IMR-90 (cell line): ENCODE results near the gene LEKR1. TPM values are rescaled to one million over a fixed set of nuclear protein-coding genes. Genes with fewer than 3 reads are reported as not detected.
A peak's percentile ranks its signal among the peaks of the same experiment; 100 is the strongest.

Experiments
- ATAC-seq: fragments of 200-7000 bp; cut with Tn5 transposase; 2 replicates; pipeline ENCODE4 v1.9.1; 2020; ENCODE audit warnings: low read depth, mild to moderate bottlenecking, moderate library complexity
- BruUV-seq: library from RNA; stranded (reverse); fragments of 400-500 nt; replicated peaks from 2 replicates; lab custom pipeline; 2021; lab: Mats Ljungman, UMichigan
- CTCF ChIA-PET: fragments of 300-600 bp; formaldehyde crosslinking; extraction: SDS; loops from one replicate; lab custom pipeline; 2021; ENCODE audit warnings: antibody characterized with exemption; lab: Yijun Ruan, JAX
- POLR2A ChIA-PET: fragments of 300-600 bp; sonication (Branson Sonifier 250); formaldehyde crosslinking; loops from one replicate; lab custom pipeline; 2022; ENCODE audit warnings: antibody characterized with exemption; ENCODE audit not compliant: unreplicated experiment; lab: Charles Lee
- DNase-seq: peaks from one replicate; pipeline ENCODE4 v3.0.0; 2013
- H2AFZ ChIP-seq: replicated peaks from 2 replicates; pipeline ENCODE3; 2013; ENCODE audit warnings: low read length, mild to moderate bottlenecking; ENCODE audit not compliant: poor library complexity
- H2AK5ac ChIP-seq: 2 replicates; pipeline ENCODE4 v1.6.1; 2013; ENCODE audit warnings: low read depth, low read length, inconsistent platforms
- H2AK9ac ChIP-seq: replicated peaks from 2 replicates; pipeline ENCODE3; 2013; ENCODE audit warnings: mild to moderate bottlenecking, low read depth, low read length, moderate library complexity; ENCODE audit not compliant: poor library complexity
- H2BK120ac ChIP-seq: 2 replicates; pipeline ENCODE4 v1.6.1; 2013; ENCODE audit warnings: low read depth, low read length, inconsistent platforms
- H2BK15ac ChIP-seq: 3 replicates; pipeline ENCODE4 v1.6.1; 2013; ENCODE audit warnings: low read depth, low read length, inconsistent platforms
- H2BK20ac ChIP-seq: 2 replicates; pipeline ENCODE4 v1.6.1; 2013; ENCODE audit warnings: low read depth, mild to moderate bottlenecking, inconsistent platforms, low read length, moderate library complexity
- H2BK5ac ChIP-seq: 2 replicates; pipeline ENCODE4 v1.6.1; 2013; ENCODE audit warnings: mild to moderate bottlenecking, low read depth, low read length, inconsistent platforms; ENCODE audit not compliant: poor library complexity, severe bottlenecking
- H3K14ac ChIP-seq: replicated peaks from 2 replicates; pipeline ENCODE4 v1.6.1; 2013; ENCODE audit warnings: low read depth, low read length, inconsistent platforms
- H3K18ac ChIP-seq: 2 replicates; pipeline ENCODE4 v1.6.1; 2013; ENCODE audit warnings: low read depth, low read length, control low read depth
- H3K23ac ChIP-seq: 2 replicates; pipeline ENCODE4 v1.6.1; 2013; ENCODE audit warnings: low read depth, low read length, inconsistent platforms
- H3K27ac ChIP-seq: 2 replicates; pipeline ENCODE4 v1.5.1; 2013; ENCODE audit warnings: mild to moderate bottlenecking, control low read depth, low read length; ENCODE audit not compliant: insufficient read depth
- H3K27me3 ChIP-seq: 2 replicates; pipeline ENCODE4 v1.6.1; 2013; ENCODE audit warnings: low read length; ENCODE audit not compliant: control insufficient read depth, insufficient read depth
- H3K36me3 ChIP-seq: 2 replicates; pipeline ENCODE4 v1.6.1; 2013; ENCODE audit warnings: low read length, mixed read lengths; ENCODE audit not compliant: control insufficient read depth, insufficient read depth
- H3K4ac ChIP-seq: 2 replicates; pipeline ENCODE4 v1.6.1; 2013; ENCODE audit warnings: low read depth, low read length, inconsistent platforms
- H3K4me1 ChIP-seq: 2 replicates; pipeline ENCODE4 v1.6.1; 2013; ENCODE audit warnings: low read length, mixed read lengths; ENCODE audit not compliant: control insufficient read depth, insufficient read depth
- H3K4me2 ChIP-seq: 2 replicates; pipeline ENCODE4 v1.6.1; 2013; ENCODE audit warnings: low read depth, mild to moderate bottlenecking, control low read depth, low read length, moderate library complexity
- H3K4me3 ChIP-seq: 2 replicates; pipeline ENCODE4 v1.5.1; 2013; ENCODE audit warnings: low read depth, mild to moderate bottlenecking, control low read depth, low read length, moderate library complexity; ENCODE audit not compliant: insufficient read depth
- H3K56ac ChIP-seq: 2 replicates; pipeline ENCODE4 v1.6.1; 2013; ENCODE audit warnings: low read length, inconsistent platforms; ENCODE audit not compliant: insufficient read depth; ENCODE audit errors: extremely low read depth
- H3K79me1 ChIP-seq, 2 experiments: 2 replicates each; pipeline ENCODE4 v1.6.1; 2013; ENCODE audit warnings: low read length in 2 of 2, inconsistent platforms in 1 of 2, low read depth in 1 of 2
- H3K9ac ChIP-seq: 2 replicates; pipeline ENCODE4 v1.6.1; 2013; ENCODE audit warnings: low read depth, low read length, control low read depth
- H3K9me1 ChIP-seq: 2 replicates; pipeline ENCODE4 v1.6.1; 2013; ENCODE audit warnings: low read length, inconsistent platforms; ENCODE audit not compliant: insufficient read depth
- H3K9me3 ChIP-seq: 2 replicates; pipeline ENCODE4 v1.6.1; 2013; ENCODE audit warnings: low read length; ENCODE audit not compliant: control insufficient read depth, insufficient read depth
- H4K20me1 ChIP-seq: 2 replicates; pipeline ENCODE4 v1.6.1; 2013; ENCODE audit warnings: low read length, inconsistent platforms; ENCODE audit not compliant: insufficient read depth
- H4K5ac ChIP-seq: 2 replicates; pipeline ENCODE4 v1.6.1; 2013; ENCODE audit warnings: mild to moderate bottlenecking, low read depth, low read length, control low read depth
- H4K8ac ChIP-seq, 2 experiments: 2 replicates each; pipeline ENCODE4 v1.6.1; 2013; ENCODE audit warnings: low read depth in 2 of 2, low read length in 2 of 2, control low read depth in 1 of 2, inconsistent platforms in 1 of 2
- H4K91ac ChIP-seq: 2 replicates; pipeline ENCODE4 v1.6.1; 2013; ENCODE audit warnings: low read depth, low read length, inconsistent platforms; ENCODE audit not compliant: insufficient read depth
- BHLHE40 ChIP-seq: fragments of 150-350 bp; IDR thresholded peaks from 2 replicates; pipeline ENCODE4 v1.6.1; 2016; ENCODE audit warnings: mild to moderate bottlenecking, low read depth, low read length
- CEBPB ChIP-seq: IDR thresholded peaks from 2 replicates; pipeline ENCODE4 v1.6.1; 2012; ENCODE audit warnings: low read depth, low read length, improper control_type of control experiment
- CHD1 ChIP-seq: IDR thresholded peaks from 2 replicates; pipeline ENCODE4 v1.6.1; 2012; ENCODE audit warnings: low read depth, low read length, improper control_type of control experiment
- FOS ChIP-seq: fragments of 150-350 bp; IDR thresholded peaks from 2 replicates; pipeline ENCODE4 v1.6.1; 2016; ENCODE audit warnings: low read depth, low read length
- MAFK ChIP-seq: IDR thresholded peaks from 2 replicates; pipeline ENCODE4 v1.6.1; 2012; ENCODE audit warnings: low read depth, low read length, improper control_type of control experiment
- MAZ ChIP-seq: IDR thresholded peaks from 2 replicates; pipeline ENCODE4 v1.6.1; 2012; ENCODE audit warnings: low read depth, mild to moderate bottlenecking, low read length, improper control_type of control experiment, moderate library complexity, borderline replicate concordance
- MXI1 ChIP-seq: IDR thresholded peaks from 2 replicates; pipeline ENCODE4 v1.6.1; 2012; ENCODE audit warnings: low read depth, mild to moderate bottlenecking, low read length, moderate library complexity, borderline replicate concordance
- NFE2L2 ChIP-seq: fragments of 150-350 bp; IDR thresholded peaks from 2 replicates; pipeline ENCODE4 v1.6.1; 2016; ENCODE audit warnings: low read depth, mild to moderate bottlenecking, low read length
- POLR2A ChIP-seq: IDR thresholded peaks from 2 replicates; pipeline ENCODE4 v1.6.1; 2012; ENCODE audit warnings: mild to moderate bottlenecking, low read depth, low read length
- RAD21 ChIP-seq: IDR thresholded peaks from 2 replicates; pipeline ENCODE4 v1.6.1; 2012; ENCODE audit warnings: low read length, improper control_type of control experiment
- RCOR1 ChIP-seq: IDR thresholded peaks from 2 replicates; pipeline ENCODE4 v1.6.1; 2012; ENCODE audit warnings: mild to moderate bottlenecking, low read length, improper control_type of control experiment; ENCODE audit not compliant: insufficient replicate concordance
- RFX5 ChIP-seq: IDR thresholded peaks from 2 replicates; pipeline ENCODE4 v1.8.0; 2012; ENCODE audit warnings: low read depth, mild to moderate bottlenecking, low read length, moderate library complexity
- SMC3 ChIP-seq: fragments of 150-350 bp; IDR thresholded peaks from 2 replicates; pipeline ENCODE4 v1.6.1; 2016; ENCODE audit warnings: low read depth, mild to moderate bottlenecking, antibody characterized with exemption, low read length, moderate library complexity
- dilution Hi-C: fragments of 300-500 bp; cut with HindIII; formaldehyde crosslinking; loops from one replicate; pipeline ENCODE4 v1.14.3; 2018; ENCODE audit warnings: low sequenced_read_pairs; ENCODE audit not compliant: unreplicated experiment
- in situ Hi-C: fragments of 300-500 bp; cut with MboI; formaldehyde crosslinking; loops from 3 replicates; pipeline ENCODE4 v1.14.3; 2019; ENCODE audit warnings: low sequenced_read_pairs, inconsistent platforms, mixed read lengths
- intact Hi-C: fragments of 100-400 bp; cut with micrococcal nuclease; formaldehyde crosslinking; loops from 2 replicates; pipeline ENCODE4 v1.10.0; 2022
- polyA plus RNA-seq, 3 experiments: library from polyadenylated mRNA; depleted of rRNA; stranded (reverse); fragments of >200 nt; gene quantifications; 2 replicates each; pipeline ENCODE4 v1.2.3, GENCODE V29; 2012; ENCODE audit warnings: low replicate concordance in 1 of 3
- total RNA-seq: library from RNA; depleted of rRNA; stranded (reverse); fragments of >200 nt; gene quantifications from 2 replicates; pipeline ENCODE4 v1.2.3, GENCODE V29; 2012
- TF ChIP-seq, protein P1 (sequence below): fragments of 150-350 bp; IDR thresholded peaks from 2 replicates; pipeline ENCODE4 v1.6.1; 2016; ENCODE audit warnings: low read depth, mild to moderate bottlenecking, low read length, moderate library complexity, borderline replicate concordance
- TF ChIP-seq, protein P2 (sequence below): conservative IDR thresholded peaks from 2 replicates; pipeline ENCODE4 v1.5.1; 2012; ENCODE audit warnings: mild to moderate bottlenecking, low read depth, low read length, improper control_type of control experiment

The LEKR1 gene
- total and polyA plus RNA-seq, 2 of the 4 experiments (the other 2 are of a cell fraction), result 0.19 to 0.36 TPM

DNA sequence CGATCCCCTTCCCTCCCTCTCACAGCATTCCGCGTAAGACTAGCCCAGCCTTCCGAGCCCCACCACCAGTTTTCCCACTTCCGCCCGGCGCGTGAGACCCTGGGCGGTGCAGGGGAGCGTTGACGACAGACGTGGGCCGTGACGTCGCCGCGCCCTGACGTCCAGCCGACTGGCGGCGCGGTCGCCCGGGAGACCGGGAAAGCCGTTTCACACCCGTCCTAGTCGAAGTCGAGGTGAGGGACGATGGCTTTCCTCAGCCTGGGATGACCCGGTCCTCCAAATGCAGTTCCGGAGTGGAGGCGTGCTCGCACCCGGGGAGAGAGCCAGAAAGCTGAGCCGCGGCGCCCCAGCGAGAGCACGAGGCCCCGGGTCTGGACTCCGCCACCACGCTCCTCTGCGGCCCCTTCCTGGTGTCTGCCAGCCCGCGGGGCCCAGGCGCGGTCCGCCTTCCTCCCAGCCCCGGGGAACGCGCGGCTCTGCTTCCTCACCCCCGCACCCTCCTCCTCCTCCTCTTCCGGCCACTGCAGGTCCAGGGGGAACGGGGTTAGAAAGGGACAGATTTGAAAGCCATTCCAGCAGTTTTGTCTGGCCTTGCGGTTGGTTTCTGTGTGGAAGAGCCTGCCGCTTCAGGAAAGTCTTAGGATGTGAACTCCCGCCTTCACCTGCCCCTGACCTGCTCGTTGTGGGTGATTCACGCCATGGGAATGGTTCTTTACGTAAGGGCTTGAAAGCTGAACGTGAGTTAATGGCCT lies at the start of gene LEKR1 (continued):
- TF ChIP-seq RAD21 (no peak; the same call in none of the 2 replicates), SMC3 (peak; percentile 20), RFX5 (no peak), BHLHE40 (peak; percentile 96), CEBPB (no peak; the same call in 1 of the 2 replicates)

DNA sequence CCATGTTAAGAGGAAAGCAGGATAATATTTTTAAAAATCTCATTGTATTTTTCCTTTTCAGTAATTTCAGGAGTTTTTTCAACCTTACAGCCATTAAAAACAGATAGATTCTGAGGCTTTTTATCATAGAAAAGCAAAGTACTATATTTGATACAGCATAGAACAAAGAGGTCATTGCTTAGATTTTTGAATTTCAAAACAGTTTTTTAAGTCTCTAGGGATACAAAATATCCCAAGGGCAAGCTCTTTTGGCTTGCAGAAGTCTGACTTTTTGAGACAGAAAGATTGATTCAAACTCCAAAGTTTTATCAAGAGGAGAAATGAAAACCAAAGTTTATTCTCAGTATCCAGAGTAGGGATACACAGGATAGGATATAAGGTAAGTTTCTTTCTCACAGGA lies 49.3 kb upstream of the LEKR1 start:
- Histone ChIP-seq H2BK120ac (peak overlapping the region; percentile 26; the same call in 1 of the 2 replicates), H3K4me3 (no peak overlapping the region), H3K27ac (no peak overlapping the region), H4K20me1 (no peaks in the 10 kb centered on the region), H3K9me3 (no peaks in the 10 kb centered on the region), H2BK20ac (no peak overlapping the region), H2AK5ac (no peak overlapping the region), H3K23ac (no peak overlapping the region), H3K4ac (no peak overlapping the region), H3K36me3 (no peaks in the 10 kb centered on the region; the same call in 1 of the 2 replicates), H4K5ac (no peak overlapping the region), H3K79me1 (no peaks in the 10 kb centered on the region), H2BK15ac (no peak overlapping the region; the same call in 2 of the 3 replicates), H3K4me1 (peaks cover 6% of the 10 kb centered on the region), H3K4me2 (no peak overlapping the region), H3K18ac (no peak overlapping the region), H4K91ac (no peak overlapping the region), H3K14ac (no peak overlapping the region), H2BK5ac (no peak overlapping the region), H2AK9ac (no peak overlapping the region), H3K27me3 (no peaks in the 10 kb centered on the region), H4K8ac (no peak overlapping the region), H3K9ac (no peak overlapping the region), H2AFZ (no peak overlapping the region), H3K9me1 (peaks cover 3% of the 10 kb centered on the region), H3K56ac (no peak overlapping the region)
- no TSS peak for BruUV-seq
- ATAC-seq (no peak), DNase-seq (no peak)
- ChIA-PET POLR2A (no interaction called here), CTCF (no interaction called here)
- intact Hi-C loops (no loop called here), dilution Hi-C loops (no loop called here), in situ Hi-C loops (no loop called here)
- TF ChIP-seq MXI1 (no peak), BHLHE40 (no peak), RCOR1 (no peak), MAZ (no peak), NFE2L2 (no peak), FOS (no peak), CHD1 (no peak), POLR2A (no peak), MAFK (no peak), SMC3 (no peak), CEBPB (no peak)
- TF ChIP-seq, protein P1, sequence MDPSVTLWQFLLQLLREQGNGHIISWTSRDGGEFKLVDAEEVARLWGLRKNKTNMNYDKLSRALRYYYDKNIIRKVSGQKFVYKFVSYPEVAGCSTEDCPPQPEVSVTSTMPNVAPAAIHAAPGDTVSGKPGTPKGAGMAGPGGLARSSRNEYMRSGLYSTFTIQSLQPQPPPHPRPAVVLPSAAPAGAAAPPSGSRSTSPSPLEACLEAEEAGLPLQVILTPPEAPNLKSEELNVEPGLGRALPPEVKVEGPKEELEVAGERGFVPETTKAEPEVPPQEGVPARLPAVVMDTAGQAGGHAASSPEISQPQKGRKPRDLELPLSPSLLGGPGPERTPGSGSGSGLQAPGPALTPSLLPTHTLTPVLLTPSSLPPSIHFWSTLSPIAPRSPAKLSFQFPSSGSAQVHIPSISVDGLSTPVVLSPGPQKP, result no peak
- TF ChIP-seq, protein P2, sequence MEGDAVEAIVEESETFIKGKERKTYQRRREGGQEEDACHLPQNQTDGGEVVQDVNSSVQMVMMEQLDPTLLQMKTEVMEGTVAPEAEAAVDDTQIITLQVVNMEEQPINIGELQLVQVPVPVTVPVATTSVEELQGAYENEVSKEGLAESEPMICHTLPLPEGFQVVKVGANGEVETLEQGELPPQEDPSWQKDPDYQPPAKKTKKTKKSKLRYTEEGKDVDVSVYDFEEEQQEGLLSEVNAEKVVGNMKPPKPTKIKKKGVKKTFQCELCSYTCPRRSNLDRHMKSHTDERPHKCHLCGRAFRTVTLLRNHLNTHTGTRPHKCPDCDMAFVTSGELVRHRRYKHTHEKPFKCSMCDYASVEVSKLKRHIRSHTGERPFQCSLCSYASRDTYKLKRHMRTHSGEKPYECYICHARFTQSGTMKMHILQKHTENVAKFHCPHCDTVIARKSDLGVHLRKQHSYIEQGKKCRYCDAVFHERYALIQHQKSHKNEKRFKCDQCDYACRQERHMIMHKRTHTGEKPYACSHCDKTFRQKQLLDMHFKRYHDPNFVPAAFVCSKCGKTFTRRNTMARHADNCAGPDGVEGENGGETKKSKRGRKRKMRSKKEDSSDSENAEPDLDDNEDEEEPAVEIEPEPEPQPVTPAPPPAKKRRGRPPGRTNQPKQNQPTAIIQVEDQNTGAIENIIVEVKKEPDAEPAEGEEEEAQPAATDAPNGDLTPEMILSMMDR, result no peak
